ENCODE results near the gene PCSK1.

Gene PCSK1

GRCh38 chr5:96412868-96413449 lies 20.1 kb downstream of the PCSK1 start:
- Histone ChIP-seq H3K9me2 (replicated peaks; ENCODE audit: low read depth, low read length) (no peaks in the 10 kb centered on the region), H3K4me1 (ENCODE audit: insufficient read depth, low read length, poor library complexity, severe bottlenecking) (no peaks in the 10 kb centered on the region), H3F3A (ENCODE audit: low read depth) (no peaks in the 10 kb centered on the region), H3K4me2 (ENCODE audit: low read depth, low read length, poor library complexity, severe bottlenecking) (no peak overlapping the region), H3K9ac (ENCODE audit: low read depth, low read length, poor library complexity, severe bottlenecking) (no peak overlapping the region), H3K27me3 (ENCODE audit: insufficient read depth, low read length, poor library complexity, severe bottlenecking) (no peaks in the 10 kb centered on the region), H3K36me3 (ENCODE audit: insufficient read depth, low read length) (no peaks in the 10 kb centered on the region), H3K4me3 (ENCODE audit: low read length, poor library complexity, severe bottlenecking) (no peak overlapping the region), H3K79me2 (ENCODE audit: insufficient read depth, low read length) (no peaks in the 10 kb centered on the region), H2AFZ (ENCODE audit: low read length) (no peak overlapping the region), H4K20me1 (ENCODE audit: insufficient read depth, low read length, poor library complexity, severe bottlenecking) (no peaks in the 10 kb centered on the region), H3K9me3 (ENCODE audit: insufficient read depth, low read depth, low read length) (no peaks in the 10 kb centered on the region)
- TF ChIP-seq EZH2phosphoT487 (IDR thresholded peaks at IDR 0.05; ENCODE audit: borderline replicate concordance) (no peak), CTCF (conservative IDR thresholded peaks at IDR 0.05; ENCODE audit: low read length) (no peak)

- Histone ChIP-seq H3K9ac (ENCODE audit: low read depth, low read length, poor library complexity, severe bottlenecking) (no peak overlapping the region), H3K4me3 (ENCODE audit: low read length, poor library complexity, severe bottlenecking) (no peak overlapping the region), H3K36me3 (ENCODE audit: insufficient read depth, low read length) (no peaks in the 10 kb centered on the region), H3K9me3 (ENCODE audit: insufficient read depth, low read depth, low read length) (no peaks in the 10 kb centered on the region), H3K4me2 (ENCODE audit: low read depth, low read length, poor library complexity, severe bottlenecking) (no peak overlapping the region), H3K4me1 (ENCODE audit: insufficient read depth, low read length, poor library complexity, severe bottlenecking) (no peaks in the 10 kb centered on the region), H4K20me1 (ENCODE audit: insufficient read depth, low read length, poor library complexity, severe bottlenecking) (no peaks in the 10 kb centered on the region), H3F3A (ENCODE audit: low read depth) (no peaks in the 10 kb centered on the region), H2AFZ (ENCODE audit: low read length) (no peak overlapping the region), H3K79me2 (ENCODE audit: insufficient read depth, low read length) (no peaks in the 10 kb centered on the region), H3K9me2 (replicated peaks; ENCODE audit: low read depth, low read length) (no peaks in the 10 kb centered on the region), H3K27me3 (ENCODE audit: insufficient read depth, low read length, poor library complexity, severe bottlenecking) (no peaks in the 10 kb centered on the region)
- TF ChIP-seq EZH2phosphoT487 (IDR thresholded peaks at IDR 0.05; ENCODE audit: borderline replicate concordance): no peak
- no peak for TF ChIP-seq CTCF (conservative IDR thresholded peaks at IDR 0.05; ENCODE audit: low read length)
These were observed 23.0 kb downstream of the PCSK1 start for GRCh38 chr5:96410013-96410412.

- no peak for TF ChIP-seq CTCF (conservative IDR thresholded peaks at IDR 0.05; ENCODE audit: low read length)
- TF ChIP-seq EZH2phosphoT487 (IDR thresholded peaks at IDR 0.05; ENCODE audit: borderline replicate concordance): no peak
- no peaks in the 10 kb centered on the region for H3K36me3 ChIP-seq (ENCODE audit: insufficient read depth, low read length)
- H2AFZ ChIP-seq (ENCODE audit: low read length): no peak overlapping the region
- H3F3A ChIP-seq (ENCODE audit: low read depth): no peaks in the 10 kb centered on the region
- no peak overlapping the region for H3K4me2 ChIP-seq (ENCODE audit: low read depth, low read length, poor library complexity, severe bottlenecking)
- no peaks in the 10 kb centered on the region for H3K9me2 ChIP-seq (replicated peaks; ENCODE audit: low read depth, low read length)
- no peaks in the 10 kb centered on the region for H3K27me3 ChIP-seq (ENCODE audit: insufficient read depth, low read length, poor library complexity, severe bottlenecking)
- H3K9me3 ChIP-seq (ENCODE audit: insufficient read depth, low read depth, low read length): no peaks in the 10 kb centered on the region
- H3K79me2 ChIP-seq (ENCODE audit: insufficient read depth, low read length): no peaks in the 10 kb centered on the region
- H3K4me1 ChIP-seq (ENCODE audit: insufficient read depth, low read length, poor library complexity, severe bottlenecking): no peaks in the 10 kb centered on the region
- H4K20me1 ChIP-seq (ENCODE audit: insufficient read depth, low read length, poor library complexity, severe bottlenecking): no peaks in the 10 kb centered on the region
- H3K4me3 ChIP-seq (ENCODE audit: low read length, poor library complexity, severe bottlenecking): no peak overlapping the region
- H3K9ac ChIP-seq (ENCODE audit: low read depth, low read length, poor library complexity, severe bottlenecking): no peak overlapping the region
These were observed 24.1 kb downstream of the PCSK1 start for GRCh38 chr5:96408841-96409538.

All from Loucy (cell line).